NCI-H1436 (cell line): Measurements from ENCODE around the gene METTL5.
"Not testable (repeated sequence)": the region's sequence is repeated elsewhere in the genome, so short reads cannot be mapped to it uniquely, and the experiment has no call there.

Source experiments
- DNase-seq: peaks from one replicate; lab custom pipeline; 2025; lab: John Stamatoyannopoulos, UW

The METTL5 gene

DNA sequence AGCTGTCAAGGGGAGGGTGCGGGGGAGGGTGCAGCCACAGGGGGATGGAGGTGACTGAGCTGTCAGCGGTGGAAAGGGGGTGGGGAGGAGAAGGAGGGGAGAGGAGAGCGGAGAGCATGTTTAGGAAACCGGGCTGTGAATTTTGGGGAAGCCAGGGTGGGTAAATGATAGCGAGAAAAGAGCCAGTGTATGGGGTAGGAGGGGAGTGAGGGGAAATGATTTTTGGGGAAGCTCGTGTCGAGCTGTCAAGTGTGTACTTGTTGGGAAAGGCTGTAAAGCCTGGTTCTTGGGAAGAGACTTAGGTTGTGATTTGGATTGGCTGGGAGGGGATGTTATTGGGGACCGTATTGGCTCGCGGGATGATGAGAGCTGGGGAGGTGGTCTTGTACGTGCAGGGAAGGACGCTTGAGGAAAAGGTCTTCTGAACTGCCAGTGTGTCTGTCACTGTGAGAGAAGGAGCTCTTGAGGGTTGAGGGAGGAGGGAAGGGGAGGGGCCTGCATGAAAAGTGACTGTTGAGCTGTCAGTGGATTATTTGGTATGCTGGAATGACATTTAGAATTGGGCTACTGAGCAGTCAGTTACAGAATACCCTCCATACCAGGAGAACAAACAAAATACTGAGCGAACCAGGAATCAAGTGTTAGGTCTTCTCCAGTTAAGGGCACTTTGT is 3.6 kb upstream of the METTL5 start:
- DNase-seq: peak; percentile 21

DNA sequence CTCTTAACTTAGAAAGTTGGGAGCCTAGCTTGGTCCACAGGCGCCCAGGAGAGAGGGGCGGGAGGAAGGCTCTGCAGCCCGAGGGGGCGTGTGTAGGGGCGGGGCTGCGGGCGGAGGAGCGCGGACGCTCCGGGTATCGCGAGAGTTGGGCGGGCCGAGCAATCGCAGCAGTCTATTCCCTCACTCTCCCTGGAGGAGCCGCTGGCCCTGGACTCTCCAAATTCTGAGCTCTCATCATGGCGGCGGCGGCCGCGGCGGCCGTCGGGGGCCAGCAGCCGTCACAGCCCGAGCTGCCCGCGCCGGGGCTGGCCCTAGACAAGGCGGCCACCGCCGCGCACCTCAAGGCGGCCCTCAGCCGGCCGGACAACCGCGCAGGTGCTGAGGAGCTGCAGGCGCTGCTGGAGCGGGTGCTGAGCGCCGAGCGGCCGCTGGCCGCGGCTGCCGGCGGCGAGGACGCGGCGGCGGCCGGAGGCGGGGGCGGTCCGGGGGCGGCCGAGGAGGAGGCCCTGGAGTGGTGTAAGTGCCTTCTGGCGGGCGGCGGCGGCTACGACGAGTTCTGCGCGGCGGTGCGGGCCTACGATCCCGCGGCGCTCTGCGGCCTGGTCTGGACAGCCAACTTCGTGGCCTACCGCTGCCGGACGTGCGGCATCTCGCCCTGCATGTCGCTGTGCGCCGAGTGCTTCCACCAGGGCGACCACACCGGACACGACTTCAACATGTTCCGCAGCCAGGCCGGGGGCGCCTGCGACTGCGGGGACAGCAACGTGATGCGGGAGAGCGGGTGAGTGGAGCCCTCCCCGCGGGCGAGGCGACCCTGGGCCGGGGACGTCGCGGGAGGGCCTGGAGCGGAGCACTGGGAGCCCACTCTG is 2.8 kb upstream of the METTL5 start, which contains the start of gene UBR3:
Gene UBR3 (plus strand): TSS at position 183 of the 869 bp plus-strand sequence. CDS start 54 bp downstream, at position 237.
- DNase-seq: peak; percentile 91

DNA sequence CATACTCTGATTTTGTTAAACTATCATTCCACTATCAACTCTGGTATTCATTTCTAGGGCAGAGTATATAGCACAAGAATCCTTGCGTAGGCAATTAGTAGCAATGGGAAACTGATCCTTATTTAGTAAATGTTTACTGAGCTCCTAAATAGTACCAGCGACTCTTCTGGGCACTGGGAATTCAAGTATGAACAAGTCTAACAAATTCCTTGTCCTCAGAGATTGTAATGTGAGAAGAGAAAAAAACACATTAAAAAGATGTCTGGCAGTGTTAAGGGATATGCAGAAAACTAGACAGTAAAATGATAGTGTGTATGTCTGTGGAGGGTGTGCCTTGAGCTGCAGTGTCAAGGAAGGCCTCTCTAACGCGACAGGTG is 721 bp downstream of the METTL5 start:
- DNase-seq: no peak

DNA sequence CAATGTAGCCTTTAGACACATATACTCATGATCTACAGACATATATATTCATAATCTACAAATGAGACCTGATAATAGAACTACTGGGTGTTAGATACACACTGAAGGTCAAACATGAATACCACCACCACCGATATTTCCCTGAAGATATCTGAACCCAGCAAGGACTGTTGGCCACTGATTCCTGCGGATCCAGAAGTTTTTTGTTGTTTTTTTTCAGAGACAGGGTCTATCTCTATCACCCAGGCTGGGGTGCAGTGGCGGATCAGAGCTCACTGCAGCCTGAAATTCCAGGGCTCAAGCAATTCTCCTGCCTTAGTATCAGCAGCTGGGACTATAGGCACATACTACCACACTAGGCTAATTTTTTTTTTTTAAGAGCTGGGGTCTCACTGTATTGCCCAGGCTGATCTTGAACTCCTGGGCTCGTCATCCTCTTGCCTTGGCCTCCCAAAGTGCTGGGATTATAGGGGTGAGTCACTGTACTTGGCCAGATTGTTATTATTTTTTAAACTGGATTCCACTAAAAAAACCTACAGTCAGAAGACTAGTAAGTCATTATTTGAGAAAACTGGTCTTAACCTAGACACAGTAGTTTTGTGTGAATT is 1.8 kb downstream of the METTL5 start:
- DNase-seq: no peak

DNA sequence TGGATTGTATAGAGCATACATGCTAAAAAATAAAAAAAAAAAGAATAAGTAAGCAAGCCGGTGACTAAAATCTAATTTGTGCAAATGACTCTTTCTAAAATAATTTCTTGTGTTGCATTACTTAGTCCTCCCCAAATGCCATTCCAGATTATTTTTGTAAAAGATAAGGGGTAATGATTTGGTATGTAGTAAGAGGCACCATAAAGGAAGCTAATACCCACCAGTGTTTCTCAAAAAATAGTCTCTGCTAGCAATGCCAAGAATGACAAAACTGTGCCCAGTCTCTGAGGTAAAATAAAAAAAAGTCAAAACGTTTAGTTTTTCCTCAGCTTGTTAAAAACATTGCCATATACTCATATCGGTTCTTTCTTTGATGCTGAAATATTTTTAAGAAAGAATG is 2.7 kb downstream of the METTL5 start:
- no peak for DNase-seq

DNA sequence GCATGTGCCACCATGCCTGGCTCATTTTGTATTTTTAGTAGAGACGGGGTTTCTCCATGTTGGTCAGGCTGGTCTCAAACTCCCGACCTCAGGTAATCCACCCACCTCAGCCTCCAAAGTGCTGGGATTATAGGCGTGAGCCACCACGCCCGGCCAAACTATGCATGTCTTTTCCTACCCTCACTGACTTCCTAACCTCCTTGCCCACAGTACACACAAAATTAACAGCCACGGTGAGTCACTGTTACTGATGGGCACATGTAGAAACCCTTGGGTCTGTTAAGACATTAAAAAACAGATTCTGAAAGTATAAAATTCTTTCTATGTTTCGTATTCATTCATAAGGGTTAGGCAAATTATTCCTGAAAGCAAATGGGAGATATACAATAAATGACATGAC is 4.6 kb downstream of the METTL5 start:
- DNase-seq: not testable (repeated sequence)

DNA sequence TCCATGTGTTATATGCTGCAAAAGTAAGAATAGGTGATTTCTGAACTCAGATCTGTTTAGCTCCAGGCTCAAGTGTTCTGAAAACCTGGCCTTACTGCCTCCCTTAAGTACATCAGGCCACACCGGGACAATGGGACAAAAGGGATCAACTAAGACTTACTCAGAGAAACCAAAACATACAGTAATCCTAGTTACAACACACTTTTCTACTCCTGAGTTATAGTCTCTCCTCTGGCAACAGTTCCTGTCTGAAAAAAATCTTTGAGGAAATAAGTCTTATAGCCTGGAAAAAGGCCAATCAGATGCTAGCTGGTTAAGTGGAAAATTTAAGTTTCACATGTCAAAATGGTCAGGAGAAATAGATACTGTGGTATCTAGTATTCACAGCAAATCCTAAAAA is 5.6 kb downstream of the METTL5 start:
- DNase-seq: no peak

DNA sequence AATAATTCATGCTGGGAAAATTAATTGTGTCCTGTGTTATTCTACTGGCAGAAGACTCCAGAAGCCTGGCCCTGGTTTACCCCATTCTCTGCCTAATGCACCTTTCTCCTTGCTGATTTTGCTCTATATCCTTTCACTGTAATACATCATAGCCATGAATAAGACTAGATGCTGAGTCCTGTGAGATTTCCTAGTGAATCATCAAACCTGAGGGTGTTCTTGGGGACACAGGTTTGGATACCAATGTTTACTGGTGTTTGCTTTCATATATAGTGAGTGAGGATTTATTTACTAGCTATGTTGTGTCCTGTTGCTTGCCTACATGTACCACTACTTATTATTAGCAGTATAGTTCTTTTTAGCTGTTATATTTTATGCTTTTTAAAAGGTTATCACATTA is 6.5 kb downstream of the METTL5 start:
- DNase-seq: no peak

DNA sequence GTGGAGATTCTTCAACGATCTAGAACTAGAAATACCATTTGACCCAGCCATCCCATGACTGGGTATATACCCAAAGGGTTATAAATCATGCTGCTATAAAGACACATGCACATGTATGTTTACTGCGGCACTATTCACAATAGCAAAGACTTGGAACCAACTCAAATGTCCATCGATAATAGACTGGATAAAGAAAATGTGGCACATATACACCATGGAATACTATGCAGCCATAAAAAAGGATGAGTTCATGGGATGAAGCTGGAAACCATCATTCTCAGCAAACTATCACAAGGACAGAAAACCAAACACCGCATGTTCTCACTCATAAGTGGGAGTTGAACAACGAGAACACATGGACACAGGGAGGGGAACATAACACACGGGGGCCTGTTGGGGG is 7.3 kb downstream of the METTL5 start:
- not testable (repeated sequence) for DNase-seq

DNA sequence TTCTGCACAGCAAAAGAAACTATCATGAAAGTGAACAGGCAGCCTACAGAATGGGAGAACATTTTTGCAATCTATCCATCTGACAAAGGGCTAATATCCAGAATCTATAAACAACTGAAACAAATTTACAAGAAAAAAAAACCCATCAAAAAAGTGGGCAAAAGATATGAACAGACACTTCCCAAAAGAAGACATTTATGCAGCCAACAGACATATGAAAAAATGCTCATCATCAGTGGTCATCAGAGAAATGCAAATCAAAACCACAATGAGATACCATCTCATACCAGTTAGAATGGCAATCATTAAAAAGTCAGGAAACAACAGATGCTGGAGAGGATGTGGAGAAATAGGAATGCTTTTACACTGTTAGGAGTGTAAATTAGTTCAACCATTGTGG is 7.7 kb downstream of the METTL5 start:
- not testable (repeated sequence) for DNase-seq

DNA sequence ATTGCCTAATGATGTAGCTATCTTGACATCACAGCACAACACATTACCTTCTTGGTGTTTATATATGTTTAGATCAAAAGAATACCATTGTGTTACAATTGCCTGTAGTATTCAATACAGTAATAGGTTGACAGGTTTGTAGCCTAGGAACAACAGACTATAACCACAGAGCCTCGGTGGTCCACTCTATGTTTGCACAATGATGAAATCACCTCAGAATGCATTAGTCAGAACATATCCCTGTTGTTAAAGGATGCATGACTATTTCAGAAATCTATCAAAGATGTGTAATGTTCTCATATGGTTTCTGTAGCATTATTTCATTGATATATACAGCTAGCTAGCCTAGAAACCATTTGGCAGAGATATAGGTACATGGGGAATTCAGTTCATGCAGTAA is 8.9 kb downstream of the METTL5 start:
- no peak for DNase-seq

DNA sequence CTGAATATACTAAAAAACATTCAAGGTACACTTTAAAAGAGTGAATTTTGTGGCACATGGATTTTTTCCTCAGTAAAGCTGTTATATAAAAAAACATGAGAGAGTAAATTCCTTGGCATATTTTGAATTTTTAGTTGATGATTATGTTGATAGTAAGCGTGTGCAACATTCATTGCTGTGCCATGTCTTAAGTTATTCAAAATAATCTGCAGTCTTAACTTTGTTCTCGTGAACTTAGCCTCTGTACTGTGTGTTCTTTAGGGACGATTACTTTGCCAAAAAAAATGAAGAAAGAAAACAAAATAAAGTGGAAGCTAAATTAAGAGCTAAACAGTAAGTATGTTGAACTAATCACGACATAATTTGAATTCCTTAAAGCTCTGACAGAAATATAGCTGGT is 16.5 kb downstream of the METTL5 start:
- DNase-seq: no peak

DNA sequence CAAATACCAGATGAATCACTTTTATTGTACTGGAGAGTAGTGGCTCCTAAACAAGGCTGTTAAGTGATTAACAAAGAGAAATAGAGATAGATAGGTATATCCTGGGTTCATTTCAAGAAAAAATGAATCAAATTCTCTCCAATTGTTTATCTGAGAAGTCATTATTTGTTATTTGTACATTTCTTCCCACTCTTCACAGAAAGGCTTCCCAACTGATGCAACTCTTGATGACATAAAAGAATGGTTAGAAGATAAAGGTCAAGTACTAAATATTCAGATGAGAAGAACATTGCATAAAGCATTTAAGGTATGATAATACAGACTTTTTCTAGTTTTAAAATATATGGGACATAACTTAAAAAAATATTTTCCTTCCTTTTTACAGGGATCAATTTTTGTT is 18.1 kb downstream of the METTL5 start:
- no peak for DNase-seq

DNA sequence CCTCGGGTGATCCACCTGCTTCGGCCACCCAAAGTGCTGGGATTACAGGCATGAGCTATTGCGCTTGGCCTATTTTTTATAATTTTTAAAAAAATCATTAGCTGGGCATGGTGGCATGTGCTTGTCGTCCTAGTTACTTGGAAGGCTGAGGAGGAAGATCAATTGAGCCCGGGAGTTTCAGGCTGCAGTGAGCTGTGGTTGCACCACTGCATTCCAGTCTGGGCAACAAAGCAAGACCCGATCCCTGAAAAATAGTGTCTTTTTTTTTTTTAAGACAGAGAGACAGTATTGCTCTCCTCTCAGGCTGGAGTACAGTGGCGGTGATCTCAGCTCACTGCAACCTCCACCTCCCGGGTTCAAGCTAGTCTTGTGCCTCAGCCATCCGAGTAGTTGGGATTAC is 21.2 kb downstream of the METTL5 start:
- no peak for DNase-seq

DNA sequence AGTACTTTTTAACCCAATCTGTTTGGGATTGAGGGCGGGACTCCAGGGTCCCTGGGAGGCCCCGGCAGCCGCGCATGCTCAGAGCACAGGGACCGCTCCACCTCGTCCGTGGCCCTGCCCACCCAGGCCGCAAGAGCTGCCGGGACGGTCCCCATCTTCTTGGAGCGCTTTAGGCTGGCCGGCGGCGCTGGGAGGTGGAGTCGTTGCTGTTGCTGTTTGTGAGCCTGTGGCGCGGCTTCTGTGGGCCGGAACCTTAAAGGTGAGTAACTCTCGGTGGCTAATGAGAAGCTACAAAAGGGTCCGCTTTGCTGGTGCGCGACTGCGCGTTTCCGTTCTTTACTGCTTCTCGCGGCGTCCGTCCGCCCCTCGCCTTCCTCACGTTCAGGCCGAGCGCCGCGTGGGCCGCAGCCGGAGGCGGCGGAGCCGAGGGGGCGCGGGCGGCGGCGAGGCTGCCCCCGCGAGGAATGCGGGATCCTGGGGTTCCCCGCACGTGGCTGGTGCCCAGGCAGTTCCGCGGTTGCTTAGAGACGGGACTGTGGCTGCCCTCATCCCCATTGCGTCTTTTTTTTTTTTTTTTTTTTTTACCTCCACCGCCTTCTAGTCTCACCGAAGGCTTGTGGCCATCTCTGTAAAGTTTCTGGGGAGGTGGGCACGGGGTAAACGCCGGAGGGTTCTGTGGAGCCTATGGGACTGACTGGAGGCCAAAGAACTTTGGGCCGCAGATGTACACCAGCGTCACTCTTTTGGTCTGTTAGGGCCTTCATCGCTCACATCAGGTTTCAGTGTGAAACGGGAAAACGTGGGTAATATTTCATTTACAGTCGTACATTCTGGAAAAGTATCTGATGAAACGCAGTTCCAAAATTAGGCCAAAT is 25.8 kb downstream of the METTL5 start, which contains the start of gene SSB:
Gene SSB (plus strand): TSS at position 154 of the 875 bp plus-strand sequence. CDS start 2,090 bp downstream, outside the sequence.
- peak; percentile 91 for DNase-seq

DNA sequence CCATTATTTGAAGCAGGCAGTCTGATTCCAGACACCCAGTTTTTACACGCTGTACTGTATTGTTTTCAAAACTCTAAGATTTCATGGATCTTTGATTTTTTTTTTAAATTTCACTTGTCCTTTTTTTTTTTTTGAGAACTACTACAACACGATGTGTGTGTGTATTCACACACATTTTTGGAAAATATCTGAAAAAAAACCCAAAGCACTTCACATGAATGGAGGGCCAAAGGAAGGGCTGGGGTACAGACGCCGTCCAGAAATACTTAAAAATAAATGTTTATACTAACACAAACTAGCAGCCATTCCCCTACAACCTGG is 26.3 kb downstream of the METTL5 start:
- no peak for DNase-seq

DNA sequence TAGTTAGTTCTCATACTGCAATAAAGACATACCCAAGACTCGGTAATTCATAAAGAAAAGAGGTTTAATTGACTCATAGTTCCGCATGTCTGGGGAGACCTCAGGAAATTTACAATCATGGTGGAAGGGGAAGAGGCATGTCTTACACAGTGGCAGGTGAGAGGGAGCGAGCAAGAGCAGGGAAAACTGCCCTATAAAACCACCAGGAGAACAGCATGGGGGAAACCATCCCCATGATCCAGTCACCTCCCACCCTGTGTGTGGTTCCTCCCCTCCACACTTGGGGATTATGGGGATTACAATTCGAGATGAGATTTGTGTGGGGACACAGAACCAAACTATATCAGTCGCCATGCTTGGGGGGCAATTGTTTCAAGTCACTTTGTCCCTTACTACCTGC is 27.1 kb downstream of the METTL5 start:
- DNase-seq: no peak

DNA sequence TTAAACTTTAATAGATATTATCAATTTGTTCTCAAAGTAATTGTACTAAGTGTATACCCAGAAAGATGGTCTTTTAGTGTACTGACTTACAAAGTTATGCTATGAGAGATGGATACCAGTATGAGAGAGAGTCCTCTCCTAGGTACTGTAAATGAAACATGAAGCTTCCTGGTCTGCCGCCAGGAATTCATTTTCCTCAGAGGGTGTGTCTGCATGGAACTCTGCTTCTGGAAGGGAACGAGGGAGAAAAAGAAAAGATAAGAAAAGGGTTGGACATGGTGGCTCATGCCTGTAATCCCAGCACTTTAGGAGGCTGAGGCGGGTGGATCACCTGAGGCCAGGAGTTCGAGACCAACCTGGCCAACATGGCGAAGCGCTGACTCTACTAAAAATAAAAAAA is 28.3 kb downstream of the METTL5 start:
- DNase-seq: no peak

DNA sequence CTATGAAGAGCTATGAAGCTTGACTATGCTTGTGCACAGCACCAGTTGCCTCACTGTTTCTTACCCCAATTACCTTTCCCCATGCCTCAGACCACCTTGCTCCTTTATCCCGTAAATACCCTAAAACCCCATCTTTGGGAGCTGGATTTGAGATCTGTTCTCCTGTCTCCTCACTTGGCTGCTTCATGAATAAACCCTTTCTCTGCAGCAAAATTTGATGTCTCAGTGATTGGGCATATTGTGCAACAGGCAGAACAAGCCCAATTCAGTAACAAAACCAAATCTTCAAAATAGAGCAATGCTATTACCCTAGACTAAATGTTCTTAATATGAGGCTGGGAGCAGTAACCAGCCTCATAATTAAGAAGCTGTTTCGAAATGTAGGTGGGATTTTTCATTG is 29.5 kb downstream of the METTL5 start:
- DNase-seq: no peak

DNA sequence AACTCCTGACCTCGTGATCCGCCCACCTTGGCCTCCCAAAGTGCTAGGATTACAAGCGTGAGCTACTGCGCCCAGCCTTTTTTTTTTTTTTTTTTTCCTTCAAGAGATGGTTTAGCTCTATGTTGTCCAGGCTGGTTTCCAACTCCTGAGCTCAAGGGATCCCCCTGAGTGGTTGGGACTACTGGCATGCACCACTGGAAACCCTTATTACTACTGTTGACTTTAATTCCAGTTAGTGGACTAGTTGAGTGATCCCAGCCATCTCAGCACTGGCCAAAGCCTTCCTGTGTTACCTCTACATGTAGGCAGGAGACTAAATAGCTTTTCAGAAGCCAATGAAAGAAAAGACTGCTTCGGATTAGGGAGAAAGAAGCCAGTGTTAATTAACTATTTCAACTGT is 34.1 kb downstream of the METTL5 start:
- no peak for DNase-seq

DNA sequence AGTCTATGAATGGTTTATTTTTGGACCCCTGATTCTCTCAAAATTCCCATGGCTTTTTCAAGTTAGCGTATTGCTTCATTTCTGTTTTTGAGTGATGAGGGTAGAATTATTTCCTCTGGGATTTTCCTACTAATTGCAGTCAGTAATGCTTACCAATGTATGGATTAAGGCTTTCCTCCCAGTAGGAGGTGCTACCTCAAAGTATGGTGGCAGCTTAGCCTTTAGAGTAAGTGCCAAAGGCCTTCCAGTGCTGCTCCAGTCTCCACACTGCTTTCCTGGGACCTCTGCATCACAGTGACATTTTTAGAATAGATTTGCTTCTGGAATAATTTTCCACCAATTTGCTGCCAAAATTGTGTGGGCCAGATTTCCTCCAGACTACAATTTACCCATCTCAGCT is 42.2 kb downstream of the METTL5 start:
- DNase-seq: no peak
